Ishikawa (cell line): Measurements from ENCODE around the gene SIGLEC11.

Experiments
- CEBPB ChIP-seq: IDR thresholded peaks from 2 replicates; pipeline ENCODE4 v1.6.1; 2012
- CREB1 ChIP-seq: IDR thresholded peaks from 2 replicates; pipeline ENCODE4 v1.6.1; 2012; ENCODE audit warnings: low read depth
- EGR1 ChIP-seq: IDR thresholded peaks from 2 replicates; pipeline ENCODE4 v1.6.1; 2012
- EP300 ChIP-seq: IDR thresholded peaks from 2 replicates; pipeline ENCODE4 v1.6.1; 2012; ENCODE audit warnings: borderline replicate concordance
- FOXM1 ChIP-seq: IDR thresholded peaks from 2 replicates; pipeline ENCODE4 v1.6.1; 2012; ENCODE audit warnings: low read depth, borderline replicate concordance
- NFIC ChIP-seq: IDR thresholded peaks from 2 replicates; pipeline ENCODE4 v1.6.1; 2012
- RAD21 ChIP-seq: IDR thresholded peaks from 2 replicates; pipeline ENCODE4 v1.6.1; 2012; ENCODE audit warnings: low read depth
- REST ChIP-seq: IDR thresholded peaks from 2 replicates; pipeline ENCODE4 v1.6.1; 2012; ENCODE audit warnings: low read depth, mild to moderate bottlenecking
- TAF1 ChIP-seq: IDR thresholded peaks from 2 replicates; pipeline ENCODE4 v1.6.1; 2012; ENCODE audit warnings: low read depth, mild to moderate bottlenecking
- TCF12 ChIP-seq: IDR thresholded peaks from 2 replicates; pipeline ENCODE4 v1.6.1; 2012; ENCODE audit warnings: low read depth
- TEAD4 ChIP-seq: IDR thresholded peaks from 2 replicates; pipeline ENCODE4 v1.6.1; 2012
- YY1 ChIP-seq: IDR thresholded peaks from 2 replicates; pipeline ENCODE4 v1.6.1; 2012; ENCODE audit warnings: low read depth
- ZBTB7A ChIP-seq: IDR thresholded peaks from 2 replicates; pipeline ENCODE4 v1.6.1; 2012; ENCODE audit warnings: low read depth
- TF ChIP-seq, protein P1 (sequence below): IDR thresholded peaks from 2 replicates; pipeline ENCODE4 v1.6.1; 2012
- TF ChIP-seq, protein P2 (sequence below): IDR thresholded peaks from 2 replicates; pipeline ENCODE4 v1.6.1; 2012

SIGLEC11 gene

GRCh38 chr19:49956115-49956495 lies 4.9 kb downstream of the SIGLEC11 start:
- TF ChIP-seq RAD21, result no peak
- no peak for TF ChIP-seq CREB1
- no peak for TF ChIP-seq EGR1
- TF ChIP-seq REST, result no peak
- no peak for TF ChIP-seq TAF1
- no peak for TF ChIP-seq YY1
- no peak for TF ChIP-seq CEBPB
- no peak for TF ChIP-seq TCF12
- TF ChIP-seq, protein P1, sequence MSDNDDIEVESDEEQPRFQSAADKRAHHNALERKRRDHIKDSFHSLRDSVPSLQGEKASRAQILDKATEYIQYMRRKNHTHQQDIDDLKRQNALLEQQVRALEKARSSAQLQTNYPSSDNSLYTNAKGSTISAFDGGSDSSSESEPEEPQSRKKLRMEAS, result no peak
- TF ChIP-seq FOXM1, result no peak

DNA sequence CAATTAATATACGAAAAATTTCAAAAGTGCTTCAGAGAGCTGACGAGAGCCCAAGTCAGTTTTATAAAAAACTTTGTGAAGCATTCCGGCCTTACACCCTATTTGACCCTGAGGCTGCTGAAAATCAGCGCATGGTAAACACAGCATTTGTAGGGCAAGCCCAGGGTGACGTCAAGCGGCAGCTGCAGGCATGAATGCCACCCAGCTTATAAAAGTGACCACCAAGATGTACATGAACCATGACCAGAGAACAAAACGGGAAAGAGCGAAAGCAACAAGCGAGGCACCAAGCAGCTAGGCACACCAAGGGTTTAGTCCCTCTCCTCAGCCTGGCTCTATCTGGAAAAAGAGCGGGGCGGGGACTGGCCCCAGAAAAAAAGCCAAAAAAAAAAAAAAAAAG lies 6.0 kb downstream of the SIGLEC11 start:
- TF ChIP-seq RAD21 (no peak), EGR1 (no peak), ZBTB7A (no peak), EP300 (no peak), NFIC (no peak), FOXM1 (no peak), CREB1 (no peak)
- TF ChIP-seq, protein P2, sequence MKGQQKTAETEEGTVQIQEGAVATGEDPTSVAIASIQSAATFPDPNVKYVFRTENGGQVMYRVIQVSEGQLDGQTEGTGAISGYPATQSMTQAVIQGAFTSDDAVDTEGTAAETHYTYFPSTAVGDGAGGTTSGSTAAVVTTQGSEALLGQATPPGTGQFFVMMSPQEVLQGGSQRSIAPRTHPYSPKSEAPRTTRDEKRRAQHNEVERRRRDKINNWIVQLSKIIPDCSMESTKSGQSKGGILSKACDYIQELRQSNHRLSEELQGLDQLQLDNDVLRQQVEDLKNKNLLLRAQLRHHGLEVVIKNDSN, result no peak
- TF ChIP-seq, protein P1, result no peak

DNA sequence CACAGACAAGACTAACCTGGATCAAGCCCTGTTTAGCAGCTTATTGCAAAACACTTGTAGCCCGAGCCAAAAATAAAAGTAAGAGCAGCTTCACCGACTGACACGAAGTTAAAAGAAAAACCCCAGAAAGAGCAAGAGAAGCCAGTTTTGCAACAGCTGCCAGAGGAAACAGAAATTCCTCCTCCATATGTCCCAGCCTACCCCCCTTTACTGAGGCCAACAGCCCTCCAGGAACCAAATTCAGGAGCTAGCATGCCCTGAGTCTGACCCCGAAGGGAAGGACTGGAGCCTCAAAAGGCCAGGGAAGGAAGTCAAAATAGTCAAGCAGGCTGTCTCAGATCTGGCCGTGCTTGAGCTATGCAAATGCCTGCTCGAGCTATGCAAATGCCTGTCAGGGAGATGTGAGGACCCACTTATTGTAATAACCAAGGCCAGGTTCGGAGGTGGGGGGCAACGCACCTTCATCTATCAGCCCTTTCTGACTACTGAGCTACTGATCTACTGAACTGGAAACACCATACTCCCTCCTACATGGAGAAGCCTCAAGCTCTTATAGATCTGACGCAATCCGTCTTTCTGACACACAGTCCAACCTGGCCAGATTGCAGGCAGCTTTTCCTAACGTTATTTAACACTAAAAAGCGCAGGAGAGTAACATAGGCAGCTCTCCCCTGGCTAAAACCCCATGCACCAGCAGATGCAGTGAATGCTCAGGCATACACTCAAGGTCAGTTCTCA lies 6.7 kb downstream of the SIGLEC11 start:
- no peak for TF ChIP-seq REST
- TF ChIP-seq EP300, result no peak
- no peak for TF ChIP-seq TCF12
- no peak for TF ChIP-seq YY1
- TF ChIP-seq, protein P2, result no peak
- no peak for TF ChIP-seq CEBPB
- no peak for TF ChIP-seq ZBTB7A

GRCh38 chr19:49953416-49953815 lies 7.6 kb downstream of the SIGLEC11 start:
- no peak for TF ChIP-seq TCF12
- no peak for TF ChIP-seq YY1
- no peak for TF ChIP-seq FOXM1
- TF ChIP-seq TEAD4, result no peak
- TF ChIP-seq CEBPB, result no peak
- TF ChIP-seq ZBTB7A, result no peak
- TF ChIP-seq EGR1, result no peak
- TF ChIP-seq RAD21, result no peak
- no peak for TF ChIP-seq TAF1
- no peak for TF ChIP-seq REST
- TF ChIP-seq CREB1, result no peak
- TF ChIP-seq EP300, result no peak

DNA sequence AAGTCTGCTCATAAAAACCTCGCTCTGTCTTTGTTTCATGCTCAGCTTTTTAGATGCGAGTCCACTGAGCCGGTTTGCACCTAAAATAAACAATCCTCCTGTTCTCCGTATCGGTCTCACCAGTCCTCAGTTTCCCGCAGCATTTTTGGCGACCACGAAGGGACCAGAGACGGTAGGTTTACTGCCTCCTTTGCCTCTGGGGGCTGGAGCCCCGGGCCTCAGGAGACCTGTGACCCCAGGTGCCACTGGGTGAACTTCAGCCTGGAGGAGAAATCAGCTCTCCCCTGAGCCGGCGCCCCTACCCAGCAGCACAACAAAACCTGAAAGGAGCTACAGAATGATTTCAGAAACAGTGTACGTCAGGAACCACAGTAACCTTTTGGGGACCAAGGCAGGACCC lies 8.1 kb downstream of the SIGLEC11 start:
- TF ChIP-seq YY1, result no peak
- TF ChIP-seq, protein P2, result no peak
